Colonic mucosa (tissue), 4 donors: ENCODE measurements around the gene NDUFB5. TPM values are rescaled to one million over a fixed set of nuclear protein-coding genes. Genes with fewer than 3 reads are reported as not detected.

ENCODE experiments used
- DNase-seq: peaks from one replicate; pipeline ENCODE4 v3.0.0-alpha.2; 2020
- H3K27ac ChIP-seq: fragments of 200-600 bp; one replicate; pipeline ENCODE4 v1.8.0; 2021
- H3K27me3 ChIP-seq: fragments of 200-600 bp; one replicate; pipeline ENCODE4 v1.8.0; 2021
- H3K36me3 ChIP-seq: fragments of 200-600 bp; one replicate; pipeline ENCODE4 v1.8.0; 2021
- H3K4me1 ChIP-seq: fragments of 200-600 bp; one replicate; pipeline ENCODE4 v1.8.0; 2021; ENCODE audit warnings: mild to moderate bottlenecking
- H3K4me3 ChIP-seq: fragments of 200-600 bp; one replicate; pipeline ENCODE4 v1.8.0; 2021
- H3K9ac ChIP-seq, 2 donors: one replicate each; pipeline ENCODE4 v1.7.0; 2013; ENCODE audit warnings: control low read depth in 2 of 2, low read depth in 2 of 2, low read length in 2 of 2
- H3K9me3 ChIP-seq: fragments of 200-600 bp; one replicate; pipeline ENCODE4 v1.8.0; 2021
- CTCF ChIP-seq: fragments of 200-600 bp; IDR thresholded peaks from one replicate; pipeline ENCODE4 v1.8.0; 2022; ENCODE audit warnings: antibody characterized with exemption, mild to moderate bottlenecking
- intact Hi-C: fragments of 100-400 bp; cut with DNase I; formaldehyde crosslinking; loops from one replicate; pipeline ENCODE4 v1.14.1; 2022
- total RNA-seq, 2 donors: library from RNA; stranded (reverse); fragmentation: NEBNext Ultra II Directional in 1 of 2; extraction: Animal tissue kit (Norgen Biotek cat#: 25700) in 1 of 2; gene quantifications; one replicate each; pipeline ENCODE4 v1.2.1, GENCODE V29; 2021
- donor health status: healthy.
- donor health status: DM: no; HTN: no; CAD: no.
- donor health status: DM: no; HTN: no; CAD: no.

NDUFB5 gene
- total RNA-seq, 2 donors from 2014 or later: 154 to 159 TPM

GRCh38 chr3:179652447-179653095 lies 48.0 kb downstream of the NDUFB5 start, which contains the start of gene USP13:
Gene USP13 (plus strand): TSS chr3:179653040. CDS start chr3:179653226, 186 bp downstream.
- DNase-seq: peak; percentile 55
- Histone ChIP-seq H3K27me3 (no peaks in the 10 kb centered on the region), H3K27ac (peak within 1 kb of the TSS; percentile 67), H3K4me3 (peak within 1 kb of the TSS; percentile 66), H3K9me3 (no peaks in the 10 kb centered on the region), H3K9ac (peak within 1 kb of the TSS; percentile 58 to 88), H3K36me3 (no peaks in the 10 kb centered on the region), H3K4me1 (no peaks in the 10 kb centered on the region)
- intact Hi-C loops: no loop called here
- no peak for TF ChIP-seq CTCF

GRCh38 chr3:179653096-179653797 lies 48.7 kb downstream of the NDUFB5 start:
- Histone ChIP-seq H3K4me3 (peak overlapping the region; percentile 66), H3K9me3 (no peaks in the 10 kb centered on the region), H3K27ac (peak overlapping the region; percentile 61), H3K9ac (peak overlapping the region; percentile 51 to 88), H3K27me3 (no peaks in the 10 kb centered on the region), H3K36me3 (no peaks in the 10 kb centered on the region), H3K4me1 (no peaks in the 10 kb centered on the region)
- DNase-seq: peak; percentile 73
- intact Hi-C loops: no loop called here
- no peak for TF ChIP-seq CTCF

GRCh38 chr3:179655236-179655635 lies 50.6 kb downstream of the NDUFB5 start:
- intact Hi-C loops: no loop called here
- H3K4me1 ChIP-seq: no peaks in the 10 kb centered on the region
- H3K9me3 ChIP-seq: no peaks in the 10 kb centered on the region
- no peaks in the 10 kb centered on the region for H3K36me3 ChIP-seq
- no peak overlapping the region for H3K27ac ChIP-seq
- no peak overlapping the region for H3K4me3 ChIP-seq
- DNase-seq: no peak
- TF ChIP-seq CTCF: no peak
- H3K9ac ChIP-seq: no peak overlapping the region
- no peaks in the 10 kb centered on the region for H3K27me3 ChIP-seq

DNA sequence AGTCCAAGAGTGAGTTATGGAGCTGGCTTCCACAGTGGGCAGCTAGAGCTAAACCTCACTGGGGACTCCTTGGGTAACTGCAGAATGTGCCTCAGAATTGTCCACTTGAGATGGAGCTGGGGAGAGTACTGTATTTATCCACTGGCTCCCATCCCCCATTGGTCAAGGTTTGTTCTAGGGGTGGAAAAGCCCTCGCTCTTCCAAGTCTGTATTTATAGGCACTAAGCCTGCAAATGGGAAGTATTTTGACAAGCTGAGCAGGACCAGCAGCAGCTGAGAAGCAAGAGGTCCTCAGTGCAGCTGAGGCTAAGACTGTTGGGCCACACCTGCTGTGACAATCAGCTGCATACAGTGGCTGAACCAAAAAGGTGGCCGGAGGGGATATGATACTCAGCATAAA lies 54.0 kb downstream of the NDUFB5 start:
- no peak for TF ChIP-seq CTCF
- no peaks in the 10 kb centered on the region for H3K36me3 ChIP-seq
- no peaks in the 10 kb centered on the region for H3K9me3 ChIP-seq
- no peak for DNase-seq
- no peak overlapping the region for H3K4me3 ChIP-seq
- intact Hi-C loops: no loop called here
- H3K9ac ChIP-seq: no peak overlapping the region
- H3K4me1 ChIP-seq: no peaks in the 10 kb centered on the region
- H3K27ac ChIP-seq: no peak overlapping the region
- H3K27me3 ChIP-seq: no peaks in the 10 kb centered on the region

- no peak overlapping the region for H3K4me3 ChIP-seq
- H3K9ac ChIP-seq: no peak overlapping the region
- H3K36me3 ChIP-seq: no peaks in the 10 kb centered on the region
- no peaks in the 10 kb centered on the region for H3K27me3 ChIP-seq
- no peaks in the 10 kb centered on the region for H3K9me3 ChIP-seq
- no peaks in the 10 kb centered on the region for H3K4me1 ChIP-seq
- intact Hi-C loops: no loop called here
- H3K27ac ChIP-seq: no peak overlapping the region
- DNase-seq: no peak
- TF ChIP-seq CTCF: no peak
Measured at GRCh38 chr3:179660872-179661271, 56.3 kb downstream of the NDUFB5 start.
